ENCODE measurements around the gene TMEM132D. TPM values are rescaled to one million over a fixed set of nuclear protein-coding genes. Genes with fewer than 3 reads are reported as not detected.

Gene TMEM132D
- total RNA-seq, 1 donor from 2014 or later: not detected

DNA sequence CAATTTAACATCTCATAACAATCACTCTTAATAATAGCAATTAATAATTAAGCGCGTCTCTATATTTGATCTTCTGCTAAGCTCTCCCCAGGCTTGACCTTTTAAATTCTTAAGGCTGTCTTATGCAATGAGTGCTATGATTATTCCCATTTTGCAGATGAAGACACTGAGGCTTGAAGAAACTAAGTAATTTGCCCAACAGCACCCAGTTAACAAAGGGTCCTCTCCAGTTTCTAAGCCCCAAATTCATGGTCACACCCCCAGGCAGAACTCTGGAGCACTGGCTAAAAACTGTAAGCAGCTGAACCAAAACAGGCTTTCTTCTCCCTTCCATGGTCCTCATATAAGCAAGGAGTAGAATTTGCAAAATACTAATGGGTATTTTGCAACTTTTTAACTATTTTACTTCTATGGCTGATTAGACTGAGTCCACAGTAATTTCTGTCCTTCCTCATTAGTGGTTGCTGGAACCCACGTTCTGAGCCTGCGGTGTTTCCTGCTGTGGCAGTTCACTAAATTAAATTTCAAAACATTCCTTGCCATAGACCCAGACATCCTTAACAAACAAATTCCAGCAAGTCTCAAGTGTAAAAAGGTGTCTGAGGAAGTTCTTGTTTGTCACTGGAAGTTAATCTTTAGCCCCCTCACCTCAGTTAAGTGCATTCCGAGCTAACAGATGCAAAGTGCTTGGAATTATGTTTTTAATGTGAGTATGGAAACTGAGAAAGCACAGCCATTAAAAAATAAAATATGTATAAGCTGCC, 76.5 kb downstream of the TMEM132D start:
- DNase-seq (ENCODE audit: low spot score) (no peak), ATAC-seq (no peak)

- ATAC-seq (no peak), DNase-seq (ENCODE audit: low spot score) (no peak)
These were observed 77.6 kb downstream of the TMEM132D start for GRCh38 chr12:129826273-129826672.

- DNase-seq (ENCODE audit: low spot score) (no peak), ATAC-seq (no peak)
These were observed 78.5 kb downstream of the TMEM132D start for GRCh38 chr12:129825316-129825715.

GRCh38 chr12:129821964-129822363, 81.9 kb downstream of the TMEM132D start:
- ATAC-seq (no peak), DNase-seq (ENCODE audit: low spot score) (no peak)

DNA sequence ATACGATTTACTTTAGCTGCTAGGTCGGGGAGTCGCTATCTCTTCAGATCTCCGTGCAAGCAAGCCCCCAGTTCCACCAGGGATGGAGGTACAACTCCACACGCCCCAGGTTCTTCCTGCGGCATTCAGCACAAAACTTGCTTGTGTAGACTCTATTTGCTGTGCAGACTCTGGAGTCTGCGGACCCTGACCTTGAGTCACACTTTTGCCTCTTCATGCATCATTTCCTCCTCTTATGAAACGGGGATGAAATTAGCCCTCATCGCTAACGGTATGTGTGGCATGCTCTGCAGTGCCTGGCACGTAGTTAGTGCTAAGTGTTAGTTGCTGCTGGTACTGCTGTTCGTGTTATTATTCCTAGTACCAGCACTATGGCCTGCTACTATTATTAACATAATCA, 84.4 kb downstream of the TMEM132D start:
- ATAC-seq (no peak), DNase-seq (ENCODE audit: low spot score) (no peak)

- ATAC-seq: no peak
These were observed 88.0 kb downstream of the TMEM132D start for GRCh38 chr12:129815846-129816245.

GRCh38 chr12:129811963-129812362, 91.9 kb downstream of the TMEM132D start:
- ATAC-seq (no peak), DNase-seq (ENCODE audit: low spot score) (no peak)

More at GRCh38 chr12:129815846-129816245, 88.0 kb downstream of the TMEM132D start:
- no peak for DNase-seq (ENCODE audit: low spot score)

GRCh38 chr12:129807136-129807535, 96.7 kb downstream of the TMEM132D start:
- no peak for ATAC-seq
- no peak for DNase-seq (ENCODE audit: low spot score)

- no peak for DNase-seq (ENCODE audit: low spot score)
These were observed 112.4 kb downstream of the TMEM132D start for GRCh38 chr12:129791396-129791795.

GRCh38 chr12:129790930-129791329, 112.9 kb downstream of the TMEM132D start:
- ATAC-seq (no peak), DNase-seq (ENCODE audit: low spot score) (no peak)

More at GRCh38 chr12:129791396-129791795, 112.4 kb downstream of the TMEM132D start:
- ATAC-seq: no peak

GRCh38 chr12:129790331-129790730, 113.5 kb downstream of the TMEM132D start:
- no peak for DNase-seq (ENCODE audit: low spot score)
- no peak for ATAC-seq

- ATAC-seq: no peak
- DNase-seq (ENCODE audit: low spot score): no peak
These were observed 113.9 kb downstream of the TMEM132D start for GRCh38 chr12:129789921-129790320.

GRCh38 chr12:129788506-129789084, 115.2 kb downstream of the TMEM132D start:
- no peak for ATAC-seq
- DNase-seq (ENCODE audit: low spot score): no peak

- DNase-seq (ENCODE audit: low spot score) (no peak), ATAC-seq (no peak)
These were observed 123.8 kb downstream of the TMEM132D start for GRCh38 chr12:129779989-129780388.

DNA sequence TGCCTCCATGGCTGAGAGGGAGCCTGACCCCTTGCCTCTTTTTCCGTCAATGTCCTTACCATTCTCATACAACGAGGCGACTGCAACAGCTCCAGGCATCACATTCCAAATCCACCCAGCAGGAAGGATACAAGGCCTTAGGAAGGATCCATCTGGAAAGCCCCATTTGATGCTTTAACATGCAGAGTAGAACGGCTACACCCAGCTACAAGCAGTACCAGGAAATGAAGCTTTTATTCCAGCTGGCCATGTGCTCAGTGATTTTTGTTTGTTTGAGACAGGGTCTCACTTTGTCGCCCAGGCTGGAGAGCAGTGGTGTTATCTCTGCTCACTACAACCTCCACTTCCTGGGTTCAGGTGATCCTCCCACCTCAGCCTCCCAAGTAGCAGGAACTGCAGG, 124.8 kb downstream of the TMEM132D start:
- no peak for DNase-seq (ENCODE audit: low spot score)
- no peak for ATAC-seq

DNA sequence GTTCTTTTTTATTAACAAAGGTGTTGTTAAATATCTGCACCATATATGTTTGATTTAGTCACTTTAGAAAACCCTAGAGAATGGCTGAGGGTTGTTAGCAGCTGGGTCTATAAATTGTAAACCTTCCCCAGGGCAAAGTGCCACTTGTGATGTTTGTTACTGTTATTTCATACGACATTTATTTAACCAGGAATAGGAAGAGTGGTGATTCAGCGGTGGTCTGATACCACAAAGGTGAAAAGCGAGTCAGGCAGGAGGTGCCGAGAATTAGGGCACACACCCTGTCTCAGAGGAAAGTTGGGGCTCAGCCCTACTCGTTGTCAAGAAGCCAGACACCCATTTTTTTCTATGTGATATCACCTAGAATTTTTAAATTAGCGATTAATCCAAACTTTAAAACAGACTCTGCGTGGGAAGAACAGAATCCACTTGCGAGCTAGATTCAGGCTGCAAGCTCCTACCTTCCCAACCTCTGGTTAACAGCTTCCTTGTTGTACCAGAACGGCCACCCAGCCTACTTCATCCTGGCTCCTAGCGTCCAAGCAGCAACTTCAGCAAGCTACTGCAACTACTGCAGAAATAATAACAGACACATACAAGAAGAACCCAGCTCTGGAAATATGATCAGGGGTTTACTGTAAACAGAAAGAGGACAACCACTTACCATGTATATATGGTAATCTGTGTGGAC, 126.7 kb downstream of the TMEM132D start:
- ATAC-seq: no peak
- no peak for DNase-seq (ENCODE audit: low spot score)

- ATAC-seq (no peak), DNase-seq (ENCODE audit: low spot score) (no peak)
These were observed 131.0 kb downstream of the TMEM132D start for GRCh38 chr12:129772501-129773493.

- DNase-seq (ENCODE audit: low spot score): no peak
- ATAC-seq: no peak
These were observed 132.6 kb downstream of the TMEM132D start for GRCh38 chr12:129771238-129771637.

DNA sequence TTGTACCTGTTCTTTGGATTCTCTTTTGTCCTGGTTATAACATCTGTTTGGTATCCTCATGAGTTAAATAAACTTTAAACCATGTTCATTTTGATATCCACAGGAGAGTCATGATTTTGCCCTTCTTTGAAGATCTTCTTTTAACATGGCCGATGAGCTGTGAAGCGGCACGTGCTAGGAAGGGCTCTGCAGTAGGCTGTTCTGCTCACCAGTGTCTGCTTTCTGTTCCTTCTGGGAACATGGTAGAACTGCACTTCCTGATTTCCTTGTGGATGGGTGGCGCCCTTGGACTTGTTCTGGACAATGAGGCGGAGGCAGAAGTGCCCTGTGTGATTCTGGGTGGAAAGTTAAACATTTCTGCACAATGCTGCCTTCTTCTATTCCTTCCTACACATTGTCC, 138.1 kb downstream of the TMEM132D start:
- ATAC-seq: no peak
- no peak for DNase-seq (ENCODE audit: low spot score)

- no peak for ATAC-seq
- no peak for DNase-seq (ENCODE audit: low spot score)
These were observed 141.4 kb downstream of the TMEM132D start for GRCh38 chr12:129762436-129762835.

GRCh38 chr12:129753586-129753985, 150.2 kb downstream of the TMEM132D start:
- no peak for DNase-seq (ENCODE audit: low spot score)
- no peak for ATAC-seq

Measured in left lobe of liver (tissue), 2 donors.